ENCODE results near the gene CORO1C.
A peak's percentile ranks its signal among the peaks of the same experiment; 100 is the strongest.

DNA sequence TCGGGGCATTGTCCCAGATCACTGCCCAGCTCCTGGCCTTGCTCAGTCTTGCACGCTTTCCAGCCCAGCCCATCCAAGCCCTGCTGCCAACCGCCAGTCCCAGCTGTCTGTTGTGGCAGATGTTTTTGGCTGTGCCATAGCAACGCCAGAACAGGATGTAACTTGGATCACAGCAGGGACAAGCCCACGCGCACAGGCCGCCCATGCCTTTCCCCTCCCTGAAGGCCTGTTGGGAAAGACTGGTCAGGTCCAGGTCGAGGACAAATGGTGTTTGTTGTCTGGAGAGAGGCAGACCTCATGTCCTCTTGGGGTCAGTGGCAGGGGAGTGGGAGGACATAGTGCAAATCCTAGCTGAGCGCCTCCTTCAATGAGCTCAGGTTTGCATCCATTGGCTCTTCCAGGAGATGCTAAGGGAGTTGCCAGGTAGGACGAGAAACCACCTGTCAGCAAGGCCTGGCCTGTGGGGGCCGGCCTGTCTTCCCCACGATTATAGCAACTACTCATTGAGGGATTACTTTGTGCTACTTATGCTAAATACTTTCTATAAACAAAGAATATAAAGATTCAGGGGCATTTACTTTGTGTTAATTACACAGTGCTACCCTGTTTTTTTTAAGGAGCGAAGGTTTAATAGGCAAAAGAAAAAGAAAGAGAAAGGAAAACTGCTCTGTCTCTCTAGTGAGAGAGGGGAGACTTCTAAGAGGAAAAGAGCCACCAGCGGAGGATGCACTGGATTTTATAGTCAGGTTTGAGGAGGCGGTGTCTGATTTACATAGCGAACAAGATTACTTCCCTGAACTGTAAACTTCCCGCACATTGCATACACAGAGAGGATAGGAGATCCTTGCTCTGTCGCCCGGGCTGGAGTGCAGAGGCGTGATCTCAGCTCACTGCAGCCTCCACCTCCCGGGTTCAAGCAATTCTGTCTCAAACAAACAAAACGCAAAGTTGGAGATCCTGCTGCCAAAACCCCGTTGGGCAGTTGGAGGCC, 42.8 kb upstream of the CORO1C start:
- TF ChIP-seq POLR2A (IDR thresholded peaks at IDR 0.05): no peak
- TF ChIP-seq, protein P1, sequence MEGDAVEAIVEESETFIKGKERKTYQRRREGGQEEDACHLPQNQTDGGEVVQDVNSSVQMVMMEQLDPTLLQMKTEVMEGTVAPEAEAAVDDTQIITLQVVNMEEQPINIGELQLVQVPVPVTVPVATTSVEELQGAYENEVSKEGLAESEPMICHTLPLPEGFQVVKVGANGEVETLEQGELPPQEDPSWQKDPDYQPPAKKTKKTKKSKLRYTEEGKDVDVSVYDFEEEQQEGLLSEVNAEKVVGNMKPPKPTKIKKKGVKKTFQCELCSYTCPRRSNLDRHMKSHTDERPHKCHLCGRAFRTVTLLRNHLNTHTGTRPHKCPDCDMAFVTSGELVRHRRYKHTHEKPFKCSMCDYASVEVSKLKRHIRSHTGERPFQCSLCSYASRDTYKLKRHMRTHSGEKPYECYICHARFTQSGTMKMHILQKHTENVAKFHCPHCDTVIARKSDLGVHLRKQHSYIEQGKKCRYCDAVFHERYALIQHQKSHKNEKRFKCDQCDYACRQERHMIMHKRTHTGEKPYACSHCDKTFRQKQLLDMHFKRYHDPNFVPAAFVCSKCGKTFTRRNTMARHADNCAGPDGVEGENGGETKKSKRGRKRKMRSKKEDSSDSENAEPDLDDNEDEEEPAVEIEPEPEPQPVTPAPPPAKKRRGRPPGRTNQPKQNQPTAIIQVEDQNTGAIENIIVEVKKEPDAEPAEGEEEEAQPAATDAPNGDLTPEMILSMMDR (IDR thresholded peaks at IDR 0.05 in 8 of 11, conservative IDR thresholded peaks at IDR 0.05 in 3 of 11): no peak
- TF ChIP-seq POLR2AphosphoS5 (IDR thresholded peaks at IDR 0.05): peak; percentile 83 to 90 (median 88)

Measured in spleen (tissue), 7 donors.